Type B pancreatic cell (in vitro differentiated cells): ENCODE data around the gene EIF4H. TPM values are rescaled to one million over a fixed set of nuclear protein-coding genes. Genes with fewer than 3 reads are reported as not detected.

Source experiments
- DNase-seq: peaks from one replicate; pipeline ENCODE4 v3.0.0; 2021; ENCODE audit warnings: mixed read lengths; ENCODE audit not compliant: unreplicated experiment; ENCODE audit errors: extremely low spot score
- H3K27ac Mint-ChIP-seq: 2 replicates; pipeline ENCODE4 v1.8.0; 2021; ENCODE audit warnings: mild to moderate bottlenecking, mixed read lengths
- H3K27me3 Mint-ChIP-seq: 2 replicates; pipeline ENCODE4 v1.8.0; 2021; ENCODE audit warnings: mixed read lengths
- H3K36me3 Mint-ChIP-seq: 2 replicates; pipeline ENCODE4 v1.8.0; 2021; ENCODE audit warnings: mixed read lengths
- H3K4me1 Mint-ChIP-seq: one replicate; pipeline ENCODE4 v1.8.0; 2021; ENCODE audit warnings: mixed read lengths; ENCODE audit not compliant: unreplicated experiment
- H3K4me3 Mint-ChIP-seq: 2 replicates; pipeline ENCODE4 v1.8.0; 2021; ENCODE audit warnings: mild to moderate bottlenecking, mixed read lengths
- H3K9me3 Mint-ChIP-seq: 2 replicates; pipeline ENCODE4 v1.8.0; 2021; ENCODE audit warnings: mixed read lengths
- CTCF ChIP-seq: fragments of 200-600 bp; sonication (generic); conservative IDR thresholded peaks from 2 replicates; pipeline ENCODE4 v1.5.0; 2021; ENCODE audit warnings: antibody characterized with exemption, mild to moderate bottlenecking
- microRNA-seq: library from miRNA; unstranded; fragments of <30 nt; microRNA quantifications from one replicate; pipeline ENCODE4, GENCODE V29; 2020
- total RNA-seq: library from RNA; stranded (reverse); gene quantifications from 2 replicates; pipeline ENCODE4 v1.2.1, GENCODE V29; 2021; ENCODE audit warnings: low replicate concordance

EIF4H gene
- total RNA-seq, 1 donor from 2014 or later = 251 TPM

- no peak for TF ChIP-seq CTCF
- Mint-ChIP-seq H3K4me1 (peaks cover 4% of the 10 kb centered on the region), H3K4me3 (no peak overlapping the region), H3K36me3 (peaks cover 14% of the 10 kb centered on the region), H3K27ac (no peak overlapping the region), H3K9me3 (no peaks in the 10 kb centered on the region), H3K27me3 (no peaks in the 10 kb centered on the region)
- DNase-seq = no peak
Measured at GRCh38 chr7:74240482-74240881, 66.3 kb downstream of the EIF4H start.

- Mint-ChIP-seq H3K9me3 (no peaks in the 10 kb centered on the region), H3K27me3 (no peaks in the 10 kb centered on the region), H3K4me3 (no peak overlapping the region), H3K4me1 (peaks cover 4% of the 10 kb centered on the region), H3K27ac (no peak overlapping the region), H3K36me3 (peaks cover 12% of the 10 kb centered on the region)
- no peak for TF ChIP-seq CTCF
- no peak for DNase-seq
Measured at GRCh38 chr7:74242122-74242443, 67.9 kb downstream of the EIF4H start.

- Mint-ChIP-seq H3K9me3 (no peaks in the 10 kb centered on the region), H3K4me1 (peaks cover 4% of the 10 kb centered on the region), H3K4me3 (no peak overlapping the region), H3K36me3 (peaks cover 12% of the 10 kb centered on the region), H3K27ac (no peak overlapping the region), H3K27me3 (no peaks in the 10 kb centered on the region)
- no peak for DNase-seq
- TF ChIP-seq CTCF = no peak
Measured at GRCh38 chr7:74246497-74246896, 72.3 kb downstream of the EIF4H start.

Small RNA genes within 50 kb of the gene (microRNA-seq; reads per million reads assigned to microRNA genes)
- gene MIR590 = 276 reads per million, percentile 71 among the genes with 10 or more reads in this experiment

Other genes starting within 250 kb of the EIF4H start
- gene ELN, start 146.2 kb upstream of the EIF4H start, total RNA-seq = 8.8 TPM in 1 of 2 replicates, not detected in the other
- 34.6 and 46.6 TPM in 2 replicates for gene LIMK1, start 90.6 kb upstream of the EIF4H start, total RNA-seq
- gene LAT2, start 35.6 kb downstream of the EIF4H start, total RNA-seq = 0.24 and 0.89 TPM in 2 replicates
- gene RFC2, start 80.0 kb downstream of the EIF4H start, total RNA-seq = 26.5 and 40.9 TPM in 2 replicates
- 45.0 and 48.9 TPM in 2 replicates for gene CLIP2, start 115.1 kb downstream of the EIF4H start, total RNA-seq